HG02885 (cell line): Measurements from ENCODE around the gene SRD5A3.

Experiments
- ATAC-seq: cut with Tn5 transposase; IDR thresholded peaks from one replicate; pipeline ENCODE4 v1.9.1; 2021; ENCODE audit warnings: mild to moderate bottlenecking; ENCODE audit not compliant: unreplicated experiment, poor library complexity

The SRD5A3 gene

DNA sequence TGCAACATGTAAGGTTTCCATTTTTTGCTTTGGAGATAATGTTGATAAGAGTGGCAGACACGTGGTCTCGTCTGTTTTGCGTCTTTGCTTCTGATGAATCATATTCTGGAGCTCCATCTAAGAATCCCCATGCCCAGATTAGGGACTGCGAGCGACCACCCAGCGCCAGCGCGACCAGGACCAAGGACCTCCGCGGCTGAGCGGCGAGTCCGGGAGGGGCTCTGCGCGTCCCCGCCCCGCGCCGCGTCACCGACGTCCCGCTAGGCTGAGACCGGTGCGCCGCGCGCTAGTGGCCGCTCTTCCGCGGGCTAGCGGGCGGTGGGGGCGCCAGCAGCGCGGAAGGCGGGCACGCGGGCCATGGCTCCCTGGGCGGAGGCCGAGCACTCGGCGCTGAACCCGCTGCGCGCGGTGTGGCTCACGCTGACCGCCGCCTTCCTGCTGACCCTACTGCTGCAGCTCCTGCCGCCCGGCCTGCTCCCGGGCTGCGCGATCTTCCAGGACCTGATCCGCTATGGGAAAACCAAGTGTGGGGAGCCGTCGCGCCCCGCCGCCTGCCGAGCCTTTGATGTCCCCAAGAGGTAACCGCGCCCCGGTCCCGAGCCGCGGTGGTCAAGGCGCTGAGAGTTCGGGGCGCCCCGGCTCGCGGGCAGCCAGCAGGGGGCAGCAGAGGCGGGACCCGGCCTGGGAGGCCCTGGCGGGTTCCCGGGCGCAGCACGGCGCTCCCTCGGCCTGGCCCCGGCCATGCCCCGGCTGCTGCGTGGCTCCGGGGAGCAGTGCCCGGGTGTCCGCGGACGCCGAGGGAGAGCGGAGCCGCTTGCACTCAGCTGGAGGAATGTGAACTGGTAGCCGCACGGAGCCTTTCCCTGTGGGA lies at the start of gene SRD5A3:
TSS of gene SRD5A3 (plus strand) at position 263 of the 871 bp plus-strand sequence. CDS start at position 358, 95 bp downstream.
- peak; percentile 92 for ATAC-seq

DNA sequence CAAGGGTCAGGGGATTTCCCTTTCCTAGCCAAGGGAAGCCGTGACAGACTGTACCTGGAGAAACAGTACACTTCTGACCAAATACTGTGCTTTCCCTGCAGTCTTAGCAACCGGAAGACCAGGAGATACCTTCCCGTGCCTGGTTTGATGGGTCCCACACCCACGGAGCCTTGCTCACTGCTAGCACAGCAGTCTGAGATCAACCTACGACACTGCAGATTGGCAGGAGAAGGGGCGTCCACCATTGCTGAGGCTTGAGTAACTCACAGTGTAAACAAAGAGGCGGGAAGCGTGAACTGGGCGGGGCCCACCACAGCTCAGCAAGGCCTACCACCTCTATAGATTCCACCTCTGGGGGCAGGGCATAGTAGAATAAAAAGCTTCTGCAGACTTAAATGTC lies 48.7 kb upstream of the SRD5A3 start:
- ATAC-seq: no peak

DNA sequence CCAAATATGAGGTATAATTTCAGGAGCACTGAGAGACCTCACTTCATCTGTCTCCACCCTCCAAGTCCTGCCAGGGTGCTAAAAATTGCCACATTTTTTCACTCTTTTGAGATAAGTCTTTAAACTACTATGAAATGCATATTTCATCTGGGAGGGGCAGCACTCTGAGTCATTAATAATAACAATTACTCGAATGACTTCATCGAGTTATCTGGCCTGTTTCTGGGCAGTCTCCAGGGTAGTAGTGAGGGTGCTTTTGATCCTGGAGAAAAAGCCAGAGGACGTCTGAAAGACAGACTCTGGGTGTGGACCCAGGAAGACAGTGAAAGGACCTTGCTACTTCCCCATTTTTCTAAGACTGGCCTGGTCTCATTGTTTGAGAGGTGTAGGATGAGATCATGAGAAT lies 42.3 kb upstream of the SRD5A3 start:
- no peak for ATAC-seq

DNA sequence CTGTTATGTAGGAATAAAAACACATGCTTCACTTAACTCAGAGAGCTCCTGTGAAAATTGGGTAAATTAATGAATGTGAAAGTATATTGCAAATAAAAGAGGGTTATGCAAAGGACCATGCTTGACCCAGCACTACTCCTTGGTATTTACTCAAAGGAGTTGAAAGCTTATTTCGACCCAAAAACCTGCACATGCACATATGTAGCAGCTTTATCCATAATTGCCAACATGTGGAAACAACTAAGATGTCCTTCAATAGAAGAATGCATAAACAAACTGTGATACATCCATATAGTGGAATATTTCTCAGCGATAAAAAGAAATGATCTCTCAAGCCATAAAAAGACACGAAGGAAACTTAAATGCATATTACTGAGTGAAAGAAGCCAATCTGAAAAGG lies 41.7 kb upstream of the SRD5A3 start:
- no peak for ATAC-seq

- no peak for ATAC-seq
Observed at GRCh38 chr4:55308071-55308470, 38.0 kb upstream of the SRD5A3 start.

DNA sequence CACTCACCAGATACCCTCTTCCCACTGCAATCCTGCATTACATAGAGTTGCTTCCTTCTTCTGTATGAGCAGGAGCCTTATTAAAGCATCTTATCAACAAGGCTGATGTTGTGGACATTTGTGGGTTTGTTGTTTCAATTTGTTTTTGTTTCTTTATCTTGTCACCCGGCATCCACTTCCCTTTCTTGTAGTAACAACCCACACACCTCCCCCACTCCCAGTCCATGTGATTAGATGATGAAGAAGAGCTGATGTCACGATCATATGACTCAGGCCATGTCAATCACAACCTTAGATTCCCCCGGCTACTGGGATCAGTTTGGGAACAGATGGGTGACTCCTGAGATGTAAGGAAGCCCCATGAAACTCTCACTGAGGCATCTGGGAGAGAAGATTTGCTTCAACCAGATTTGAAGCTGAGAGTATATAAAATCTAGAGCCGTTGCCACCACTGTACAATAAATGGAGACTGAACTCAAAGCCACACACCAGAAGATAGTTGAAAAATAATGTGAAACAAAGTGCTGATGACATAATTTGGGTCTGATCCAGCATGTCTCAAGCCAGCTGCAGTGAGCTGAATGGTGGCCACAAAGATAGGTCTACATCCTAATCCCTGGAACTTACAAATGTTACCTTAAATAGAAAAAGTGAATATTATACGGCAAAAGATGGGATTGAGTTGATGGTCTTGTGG lies 34.1 kb upstream of the SRD5A3 start:
- no peak for ATAC-seq

- peak; percentile 86 for ATAC-seq
Observed at GRCh38 chr4:55312489-55313101, 33.4 kb upstream of the SRD5A3 start.

DNA sequence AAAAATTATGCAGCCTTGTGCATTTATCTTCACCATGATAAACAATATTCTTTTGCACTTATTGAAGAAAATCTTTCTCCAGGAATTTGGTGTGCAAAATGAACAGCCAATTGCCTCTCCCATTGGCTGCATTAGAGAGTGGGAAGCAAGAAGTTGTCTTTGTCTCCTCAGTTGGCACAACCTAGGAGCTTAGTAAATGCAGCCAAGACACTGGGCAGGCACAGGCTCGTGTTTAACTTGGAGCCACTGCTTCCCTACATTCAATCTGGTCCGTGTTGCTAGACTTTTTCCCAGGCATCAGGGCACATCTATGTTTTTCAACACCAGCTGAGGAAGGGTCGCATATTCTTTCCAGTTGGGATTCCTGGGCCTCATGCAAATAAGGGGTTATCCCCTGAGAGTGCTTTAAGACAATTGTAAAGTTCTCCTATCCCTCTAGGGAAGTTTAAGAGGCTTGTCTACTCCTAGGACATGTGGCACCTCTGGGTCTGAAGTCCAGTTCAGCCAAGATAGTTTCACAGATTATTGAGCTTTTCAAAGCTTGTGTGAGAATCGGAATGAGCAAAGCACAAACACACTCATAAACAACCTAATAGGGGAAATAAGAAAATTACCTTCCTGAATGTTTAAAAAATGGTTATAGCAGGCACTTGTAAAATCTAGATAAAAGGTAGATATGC lies 31.8 kb upstream of the SRD5A3 start:
- no peak for ATAC-seq

- peak; percentile 44 for ATAC-seq
Observed at GRCh38 chr4:55318175-55319129, 27.6 kb upstream of the SRD5A3 start.

- no peak for ATAC-seq
Observed at GRCh38 chr4:55321707-55322264, 24.3 kb upstream of the SRD5A3 start.

DNA sequence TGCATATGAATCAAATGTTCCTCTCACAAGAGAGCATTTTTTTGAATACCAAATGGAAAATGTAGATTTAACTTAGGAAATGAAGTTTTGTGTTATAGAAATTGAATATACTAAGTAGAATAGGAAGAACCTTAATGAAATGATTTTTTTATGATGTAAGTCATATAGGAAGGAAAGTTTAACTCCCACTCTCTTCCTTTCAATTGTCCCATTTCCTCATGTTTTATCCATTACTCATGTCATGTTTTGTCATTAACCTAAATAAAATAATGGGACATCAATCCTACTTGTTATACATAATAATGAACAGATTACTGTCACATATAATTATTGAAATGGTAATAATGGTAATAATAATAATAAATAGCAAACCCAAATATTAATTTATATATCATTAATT lies 22.7 kb upstream of the SRD5A3 start:
- no peak for ATAC-seq

DNA sequence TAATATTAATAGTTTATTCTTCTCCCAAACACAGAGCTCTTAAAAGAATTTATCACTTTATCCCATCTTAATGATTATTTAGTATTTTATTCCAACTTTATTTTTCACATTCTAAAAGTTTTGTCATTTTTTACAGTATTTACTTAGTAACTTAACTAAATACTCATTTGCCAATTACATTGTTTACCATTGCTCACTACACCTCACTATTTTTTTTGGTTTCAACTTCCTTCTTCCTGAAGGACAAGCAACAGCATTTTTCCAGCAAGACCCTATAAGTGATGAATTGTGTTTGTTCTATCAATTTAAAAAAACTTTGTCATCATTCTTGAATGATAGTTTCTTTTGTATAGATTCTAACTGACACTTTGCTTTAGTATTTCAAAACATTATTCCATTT lies 19.4 kb upstream of the SRD5A3 start:
- ATAC-seq: no peak

- ATAC-seq: no peak
Observed at GRCh38 chr4:55329012-55329411, 17.0 kb upstream of the SRD5A3 start.

DNA sequence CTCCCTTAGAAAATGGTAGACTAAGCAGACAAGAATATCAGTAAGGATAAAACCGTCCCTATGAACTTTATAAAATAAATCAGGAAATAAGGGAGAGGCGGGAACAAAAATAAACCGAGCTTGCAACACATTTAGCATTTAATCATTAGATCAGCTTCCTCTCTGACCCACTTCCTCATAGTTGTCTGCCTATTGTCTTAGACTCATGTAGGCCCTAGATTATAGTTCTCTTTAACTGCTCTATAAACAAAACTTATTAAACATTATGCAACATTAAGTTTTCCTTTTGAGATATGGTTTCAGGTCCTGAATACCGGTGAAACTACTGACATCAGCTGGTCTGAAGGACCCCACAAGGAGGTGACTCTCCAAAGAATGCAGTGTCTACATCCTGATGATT lies 15.8 kb upstream of the SRD5A3 start:
- ATAC-seq: no peak

DNA sequence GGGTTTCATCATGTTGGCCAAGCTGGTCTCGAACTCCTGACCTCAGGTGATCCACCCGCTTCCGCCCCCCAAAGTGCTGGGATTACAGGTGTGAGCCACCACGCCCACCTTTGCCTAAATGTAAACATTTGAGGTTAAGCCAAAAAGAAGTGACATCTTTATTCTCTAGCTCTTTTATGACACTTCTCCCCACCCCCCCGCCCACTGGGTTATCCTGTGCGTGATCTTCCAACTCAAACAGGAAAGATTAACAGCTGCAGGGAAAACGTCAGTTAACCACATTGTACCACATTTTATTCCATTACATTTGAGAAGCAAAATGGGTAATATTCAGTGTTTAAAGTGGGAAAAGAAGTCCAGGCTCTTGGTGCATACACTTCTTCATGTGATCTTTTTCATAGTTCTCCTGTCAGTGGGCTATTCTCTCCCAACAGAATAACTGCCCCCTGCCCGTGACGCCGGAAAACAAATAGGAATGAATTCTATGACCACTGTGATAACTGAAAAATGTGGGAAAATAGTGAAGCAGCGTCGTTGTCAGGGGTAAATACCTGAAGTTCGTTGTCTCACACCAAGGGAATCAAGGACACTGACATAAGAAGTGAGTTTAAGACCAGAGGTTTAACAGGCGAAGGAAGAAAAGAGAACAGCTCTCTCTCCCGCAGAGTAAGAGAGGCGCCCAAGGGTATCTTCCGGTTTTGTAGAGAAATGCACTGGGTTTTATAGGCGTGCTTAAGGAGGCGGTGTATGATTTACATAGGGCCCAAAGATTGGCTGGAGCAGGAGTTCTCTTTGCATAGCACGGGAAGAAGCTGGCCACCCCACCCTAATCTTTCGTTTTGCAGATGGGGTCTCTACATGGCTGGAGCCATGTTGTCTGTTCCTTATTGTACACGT lies 9.7 kb upstream of the SRD5A3 start:
- no peak for ATAC-seq

GRCh38 chr4:55337944-55338343 lies 8.1 kb upstream of the SRD5A3 start:
- no peak for ATAC-seq

GRCh38 chr4:55338486-55338885 lies 7.6 kb upstream of the SRD5A3 start:
- ATAC-seq: no peak

DNA sequence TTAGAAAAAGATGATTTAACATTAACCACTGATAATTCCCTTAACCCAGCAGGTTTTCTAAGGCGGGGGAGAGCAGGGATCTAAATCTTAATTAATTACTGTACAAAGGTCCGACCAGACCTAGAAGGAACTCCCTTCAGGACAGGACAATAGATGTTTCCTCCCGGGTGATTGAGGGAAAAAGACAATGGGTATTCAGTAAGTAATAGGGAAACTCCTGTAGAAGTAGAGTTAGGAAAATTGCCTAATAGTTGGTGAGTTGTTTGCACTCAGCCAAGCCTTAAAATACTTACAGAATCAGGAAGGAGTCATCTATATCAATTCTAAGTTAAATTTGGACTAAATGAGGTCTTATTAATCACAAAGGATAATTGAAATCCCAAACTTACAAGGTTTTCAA lies 5.8 kb upstream of the SRD5A3 start:
- no peak for ATAC-seq
